ENCODE data around the gene IARS2. TPM values are rescaled to one million over a fixed set of nuclear protein-coding genes. Genes with fewer than 3 reads are reported as not detected.

Gene IARS2
- total RNA-seq = 61.0 and 72.3 TPM in 2 replicates

DNA sequence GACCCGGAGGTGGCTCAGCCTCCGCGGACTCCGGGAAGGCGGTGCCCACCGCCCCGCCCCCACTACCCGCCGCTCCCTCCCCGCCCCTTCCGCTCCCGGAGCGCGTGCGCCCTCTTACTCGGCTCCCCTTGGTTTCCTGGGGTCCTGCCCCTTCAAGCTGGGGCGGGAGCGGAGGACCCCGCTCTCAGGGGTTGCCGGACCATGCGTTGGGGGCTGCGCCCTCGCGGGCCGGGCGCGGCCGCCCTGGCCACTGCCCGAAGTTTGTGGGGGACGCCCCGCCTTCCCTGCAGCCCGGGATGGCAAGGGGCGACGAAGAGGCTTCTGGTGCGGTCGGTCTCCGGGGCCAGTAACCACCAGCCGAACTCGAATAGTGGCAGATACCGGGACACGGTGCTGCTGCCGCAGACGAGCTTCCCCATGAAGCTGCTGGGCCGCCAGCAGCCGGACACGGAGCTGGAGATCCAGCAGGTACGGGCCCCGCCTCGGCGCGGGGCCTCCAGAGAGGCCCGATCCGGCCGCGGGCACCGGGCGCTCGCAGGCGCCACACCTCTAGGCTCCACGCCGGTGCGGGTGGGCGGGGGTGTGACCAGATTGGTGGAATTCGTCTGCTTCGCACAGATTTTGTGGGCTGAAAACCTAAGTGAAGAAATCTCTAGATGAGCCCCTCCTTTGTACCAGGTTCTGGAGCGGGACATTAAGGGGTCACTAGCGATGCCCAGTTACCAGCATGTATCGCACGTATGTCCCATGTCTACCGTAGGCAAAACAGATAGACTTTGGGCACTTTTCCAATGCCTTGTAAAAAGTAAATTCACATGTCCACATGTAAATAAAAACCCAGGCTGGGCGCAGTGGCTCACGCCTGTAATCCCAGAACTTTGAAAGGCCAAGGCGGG lies at the start of gene IARS2:
Gene IARS2 (plus strand): TSS at position 117 of the 896 bp plus-strand sequence. CDS start 85 bp downstream, at position 202.

GRCh38 chr1:220046052-220046930 lies 47.6 kb upstream of the IARS2 start, which contains the start of gene EPRS1:
EPRS1 (minus strand) TSS chr1:220046505; CDS start chr1:220046388, 117 bp downstream.

DNA sequence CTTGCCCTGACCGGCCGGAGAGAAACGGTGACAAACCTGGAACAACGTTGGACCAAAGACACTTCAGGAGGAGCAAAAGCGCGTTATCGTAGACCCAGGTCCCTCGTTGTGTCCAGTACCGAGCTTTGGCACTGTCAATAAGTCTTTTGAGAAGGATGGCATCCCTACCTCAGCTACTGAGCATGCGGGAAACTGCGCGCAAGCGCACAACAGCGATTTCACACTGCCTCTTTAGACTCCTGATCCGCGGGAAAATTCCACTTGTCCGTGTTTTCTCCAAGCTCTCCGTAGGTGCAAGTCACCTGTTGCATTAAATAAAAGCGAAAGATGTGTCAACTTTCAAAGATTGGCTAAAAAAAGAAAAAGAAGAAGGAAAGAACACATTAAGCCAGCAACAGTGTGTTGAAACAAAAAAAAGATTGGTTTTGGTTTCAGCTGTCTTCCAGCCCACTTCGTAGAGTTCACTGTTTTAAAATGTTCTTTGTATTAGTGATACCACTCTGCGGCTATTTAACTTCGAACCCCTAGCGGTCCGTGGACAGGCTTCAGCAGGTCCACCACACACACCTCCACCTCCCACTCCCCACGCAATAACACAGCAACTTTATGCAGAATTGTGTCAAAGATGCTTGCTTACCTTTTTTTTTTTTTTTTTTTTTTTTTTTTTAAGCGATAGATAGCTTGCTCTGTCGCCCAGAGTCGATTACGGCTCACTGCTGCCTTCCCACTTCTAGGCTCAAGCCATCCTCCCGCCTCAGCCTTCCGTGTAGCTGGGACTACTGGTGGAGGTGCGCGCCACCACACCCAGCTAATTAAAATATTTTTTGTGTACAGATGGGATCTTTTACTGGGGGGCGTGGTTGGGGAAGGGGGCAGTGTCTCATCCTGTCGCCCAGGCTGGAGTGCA lies 4.0 kb upstream of the IARS2 start, which contains the start of gene BPNT1:
Gene BPNT1 (minus strand): TSS at position 139 of the 907 bp plus-strand sequence. CDS start 9,942 bp downstream, outside the sequence.

Other genes with a start within 250 kb of the IARS2 start
- gene SLC30A10, start 165.6 kb upstream of the IARS2 start, total RNA-seq = not detected in 2 replicates
- gene EPRS1, start 47.6 kb upstream of the IARS2 start, total RNA-seq = 60.3 and 86.2 TPM in 2 replicates
- gene BPNT1, start 4.3 kb upstream of the IARS2 start, total RNA-seq = 8.4 and 15.5 TPM in 2 replicates
- 13.6 and 16.7 TPM in 2 replicates for gene RAB3GAP2, start 178.3 kb downstream of the IARS2 start, total RNA-seq

All from pericardium fibroblast (primary cell).